K562 (cell line): Measurements from ENCODE around the gene CYBRD1. TPM values are rescaled to one million over a fixed set of nuclear protein-coding genes. Genes with fewer than 3 reads are reported as not detected.

Experiments
- BDP1 ChIP-seq: IDR thresholded peaks from 3 replicates; pipeline ENCODE4 v1.6.1; 2011; ENCODE audit not compliant: insufficient read length, insufficient read depth
- CBFA2T3 ChIP-seq: fragments of 450-650 bp; IDR thresholded peaks from 2 replicates; pipeline ENCODE4 v1.6.1; 2017
- EP400 ChIP-seq: fragments of 450-650 bp; IDR thresholded peaks from 2 replicates; pipeline ENCODE4 v1.6.1; 2017; ENCODE audit warnings: antibody characterized with exemption, mild to moderate bottlenecking, moderate library complexity
- FOXA3 ChIP-seq, 2 experiments: fragments of 450-650 bp in 1 of 2; sonication (generic) in 1 of 2; formaldehyde crosslinking; IDR thresholded peaks in 1 of 2; conservative IDR thresholded peaks in 1 of 2; 2 replicates each; pipeline versions ENCODE4 v1.4.0 to v1.8.0; 2020 to 2022; ENCODE audit warnings: mild to moderate bottlenecking in 2 of 2, missing genetic modification reagents in 1 of 2
- GATAD2A ChIP-seq: fragments of 450-650 bp; IDR thresholded peaks from 2 replicates; pipeline ENCODE4 v1.6.1; 2017
- GTF2E2 ChIP-seq: fragments of 200-800 bp; sonication (Bioruptor generic); IDR thresholded peaks from 2 replicates; pipeline ENCODE4 v1.6.1; 2016; ENCODE audit warnings: missing genetic modification characterization, missing compliant biosample characterization
- HDGF ChIP-seq: fragments of 450-650 bp; IDR thresholded peaks from 2 replicates; pipeline ENCODE4 v1.6.1; 2016
- ID3 ChIP-seq, 2 experiments: fragments of 250-450 bp in 1 of 2; fragments of 450-650 bp in 1 of 2; sonication (Bioruptor Pico) in 1 of 2; IDR thresholded peaks; 2 replicates each; pipeline versions ENCODE4 v1.6.1 to v1.8.0; 2016 to 2021; ENCODE audit warnings: mild to moderate bottlenecking in 2 of 2, moderate library complexity in 2 of 2, missing compliant biosample characterization in 1 of 2, missing genetic modification characterization in 1 of 2
- JUN ChIP-seq, 2 experiments: sonication (generic) in 1 of 2; formaldehyde crosslinking in 1 of 2; IDR thresholded peaks; 2 replicates each; pipeline versions ENCODE4 v1.6.1 to v1.8.0; 2012 to 2022; ENCODE audit warnings: borderline replicate concordance in 2 of 2, mild to moderate bottlenecking in 2 of 2, improper control_type of control experiment in 1 of 2, low read depth in 1 of 2, low read length in 1 of 2, missing genetic modification reagents in 1 of 2
- MAFG ChIP-seq: fragments of 450-650 bp; conservative IDR thresholded peaks from 2 replicates; pipeline ENCODE4 v1.6.1; 2016; ENCODE audit warnings: missing genetic modification characterization, missing compliant biosample characterization
- MAX ChIP-seq: sonication (generic); formaldehyde crosslinking; IDR thresholded peaks from 2 replicates; pipeline ENCODE4 v1.9.0; 2022; ENCODE audit warnings: mild to moderate bottlenecking, missing genetic modification reagents
- MXI1 ChIP-seq: IDR thresholded peaks from 2 replicates; pipeline ENCODE4 v1.6.1; 2011; ENCODE audit warnings: low read depth, mild to moderate bottlenecking, improper control_type of control experiment, low read length
- NCOA4 ChIP-seq: fragments of 450-650 bp; IDR thresholded peaks from 2 replicates; pipeline ENCODE4 v1.6.1; 2018; ENCODE audit warnings: mild to moderate bottlenecking; ENCODE audit not compliant: partially characterized antibody
- NCOR1 ChIP-seq: fragments of 450-650 bp; IDR thresholded peaks from 2 replicates; pipeline ENCODE4 v1.6.1; 2016; ENCODE audit warnings: mild to moderate bottlenecking, moderate library complexity
- PHF8 ChIP-seq: fragments of 200-600 bp; sonication (generic); IDR thresholded peaks from 2 replicates; pipeline ENCODE4 v1.6.1; 2012; ENCODE audit warnings: mixed run types, mild to moderate bottlenecking, inconsistent platforms, low read length, moderate library complexity, borderline replicate concordance
- SMARCA4 ChIP-seq: fragments of 450-650 bp; IDR thresholded peaks from 2 replicates; pipeline ENCODE4 v1.6.1; 2016
- TARDBP ChIP-seq: fragments of 450-650 bp; IDR thresholded peaks from 2 replicates; pipeline ENCODE4 v1.6.1; 2016
- TOE1 ChIP-seq, 2 experiments: fragments of 450-650 bp in 1 of 2; sonication (generic) in 1 of 2; formaldehyde crosslinking in 1 of 2; IDR thresholded peaks; 2 replicates each; pipeline versions ENCODE4 v1.7.1 to v1.8.0; 2016 to 2022; ENCODE audit warnings: borderline replicate concordance in 2 of 2, mild to moderate bottlenecking in 2 of 2, antibody characterized with exemption in 1 of 2, inconsistent platforms in 1 of 2, low read depth in 1 of 2, missing genetic modification reagents in 1 of 2, moderate library complexity in 1 of 2
- TRIM24 ChIP-seq, 2 experiments: fragments of 450-650 bp; IDR thresholded peaks; 2 replicates each; pipeline ENCODE4 v1.6.1; 2016
- U2AF2 ChIP-seq: fragments of 200-400 bp; formaldehyde crosslinking; optimal IDR thresholded peaks from 2 replicates; pipeline ENCODE3; 2017; ENCODE audit warnings: low read depth, mild to moderate bottlenecking, low read length
- ZNF146 ChIP-seq: IDR thresholded peaks from one replicate; pipeline ENCODE4 v1.6.1; 2018; ENCODE audit warnings: missing compliant biosample characterization; ENCODE audit not compliant: unreplicated experiment
- ZNF239 ChIP-seq: fragments of 250-450 bp; sonication (Bioruptor Pico); IDR thresholded peaks from 2 replicates; pipeline ENCODE4 v1.4.0; 2020; ENCODE audit warnings: mild to moderate bottlenecking
- ZNF274 ChIP-seq: IDR thresholded peaks from 2 replicates; pipeline ENCODE4 v1.6.1; 2011; ENCODE audit warnings: low read depth, mild to moderate bottlenecking, low read length, moderate library complexity, borderline replicate concordance
- ZNF280A ChIP-seq: fragments of 450-650 bp; IDR thresholded peaks from 2 replicates; pipeline ENCODE4 v1.6.1; 2018; ENCODE audit warnings: mild to moderate bottlenecking, low read depth; ENCODE audit not compliant: partially characterized antibody
- ZNF57 ChIP-seq: fragments of 450-650 bp; formaldehyde crosslinking; IDR thresholded peaks from 2 replicates; pipeline ENCODE4 v1.4.0; 2020; ENCODE audit warnings: mild to moderate bottlenecking, moderate library complexity
- ZNF77 ChIP-seq: fragments of 250-450 bp; sonication (Bioruptor Pico); IDR thresholded peaks from 2 replicates; pipeline ENCODE4 v1.5.0; 2020
- polyA plus RNA-seq, 8 experiments: library from polyadenylated mRNA; depleted of rRNA in 4 of 8; stranded (reverse) in 5 of 8; unstranded in 3 of 8; fragments of >200 nt; fragmentation: Nextera tagmentation in 2 of 8; fragmentation: Illumina TruSeq in 1 of 8; extraction: Ambion mirVana in 2 of 8; extraction: Trizol in 1 of 8; gene quantifications; 2 replicates each; pipeline versions ENCODE4 v1.2.1 to v1.2.3, GENCODE V29; 2011 to 2014; ENCODE audit warnings: inconsistent platforms in 1 of 8, missing spikeins in 1 of 8
- total RNA-seq, 7 experiments: library from RNA; depleted of rRNA in 6 of 7; stranded (reverse); fragments of >200 nt in 6 of 7; fragmentation: Illumina TruSeq in 2 of 7; extraction: Trizol in 2 of 7; gene quantifications; 2 replicates each; pipeline versions ENCODE4 v1.2.1 to v1.2.3, GENCODE V29; 2011 to 2021; ENCODE audit warnings: low replicate concordance in 1 of 7

CYBRD1 gene
- total and polyA plus RNA-seq, 9 of the 15 experiments (the other 6 are each of a cell fraction or from before 2014, with no cell fraction given): 9.6 to 22.4 (median 15.6) TPM

- TF ChIP-seq MAX (no peak), GATAD2A (no peak), EP400 (no peak), TRIM24 (IDR thresholded peaks at IDR 0.05) (no peak), U2AF2 (no peak), PHF8 (no peak), ZNF239 (CRISPR knock-in tag) (peak; percentile 53; the same call in 1 of the 2 replicates), MAFG (tag) (no peak), NCOR1 (no peak), HDGF (no peak), JUN (IDR thresholded peaks at IDR 0.05; ENCODE audit: borderline replicate concordance, low read depth, low read length) (no peak), JUN (CRISPR knock-in tag; IDR thresholded peaks at IDR 0.05; ENCODE audit: borderline replicate concordance) (no peak), ZNF280A (no peak), TOE1 (IDR thresholded peaks at IDR 0.05; ENCODE audit: borderline replicate concordance) (no peak), TOE1 (CRISPR knock-in tag; IDR thresholded peaks at IDR 0.05; ENCODE audit: borderline replicate concordance, low read depth) (no peak), ZNF146 (CRISPR knock-in tag) (no peak), FOXA3 (CRISPR knock-in tag; conservative IDR thresholded peaks at IDR 0.05 in 1 of 2, IDR thresholded peaks at IDR 0.05 in 1 of 2) (no peak), GTF2E2 (tag) (no peak), ZNF274 (no peak), ZNF77 (CRISPR knock-in tag) (no peak), BDP1 (no peak), TARDBP (no peak), NCOA4 (no peak), CBFA2T3 (no peak), ZNF57 (CRISPR knock-in tag) (no peak), SMARCA4 (no peak), MXI1 (no peak), ID3 (CRISPR knock-in tag; IDR thresholded peaks at IDR 0.05) (peak; percentile 80), ID3 (tag; IDR thresholded peaks at IDR 0.05) (peak; percentile 97)
Measured at GRCh38 chr2:171578127-171578803, 56.0 kb downstream of the CYBRD1 start (continued).
